AG08396 (cell line): Measurements from ENCODE around the gene EHD4.

Source experiments
- DNase-seq: peaks from one replicate; pipeline ENCODE4 v3.0.0; 2012; ENCODE audit warnings: low spot score, mixed read lengths

The EHD4 gene

GRCh38 chr15:41856716-41857115 is 115.6 kb downstream of the EHD4 start:
- DNase-seq = no peak

GRCh38 chr15:41856262-41856661 is 116.1 kb downstream of the EHD4 start:
- DNase-seq = no peak

- DNase-seq = no peak
Observed at GRCh38 chr15:41855261-41855961, 116.9 kb downstream of the EHD4 start.

GRCh38 chr15:41854443-41854842 is 117.9 kb downstream of the EHD4 start:
- DNase-seq = no peak

GRCh38 chr15:41853831-41854230 is 118.5 kb downstream of the EHD4 start:
- DNase-seq = no peak

- DNase-seq = no peak
Observed at GRCh38 chr15:41852736-41853590, 119.4 kb downstream of the EHD4 start.

- no peak for DNase-seq
Observed at GRCh38 chr15:41851755-41852370, 120.5 kb downstream of the EHD4 start.

GRCh38 chr15:41851167-41851523 is 121.2 kb downstream of the EHD4 start:
- no peak for DNase-seq

GRCh38 chr15:41850482-41851166 is 121.7 kb downstream of the EHD4 start:
- no peak for DNase-seq

GRCh38 chr15:41849861-41850260 is 122.5 kb downstream of the EHD4 start:
- no peak for DNase-seq

- DNase-seq = no peak
Observed at GRCh38 chr15:41849204-41849603, 123.2 kb downstream of the EHD4 start.

- DNase-seq = no peak
Observed at GRCh38 chr15:41848631-41849030, 123.7 kb downstream of the EHD4 start.

GRCh38 chr15:41847981-41848380 is 124.4 kb downstream of the EHD4 start:
- DNase-seq = no peak

- no peak for DNase-seq
Observed at GRCh38 chr15:41847206-41847605, 125.2 kb downstream of the EHD4 start.
